C4-2B (cell line): ENCODE results near the gene MROH9.

ENCODE experiments used
- CTCF ChIP-seq: fragments of 450-650 bp; conservative IDR thresholded peaks from 2 replicates; pipeline ENCODE4 v1.5.1; 2017; ENCODE audit warnings: mild to moderate bottlenecking
- ZFX ChIP-seq: fragments of 450-650 bp; IDR thresholded peaks from 2 replicates; pipeline ENCODE4 v1.6.1; 2017

- TF ChIP-seq CTCF (no peak), ZFX (no peak)
Measured at GRCh38 chr1:170970256-170970655, 34.9 kb downstream of the MROH9 start.
